Right lobe of liver (tissue), 4 donors: Measurements from ENCODE around the gene PRKG2.

Experiments
- CTCF ChIP-seq, 4 donors: fragments of 200-600 bp in 3 of 4; fragments of 450-650 bp in 1 of 4; IDR thresholded peaks; one replicate each; pipeline versions ENCODE4 v1.5.1 to v1.8.0; 2016 to 2022; ENCODE audit warnings: antibody characterized with exemption in 4 of 4, mild to moderate bottlenecking in 2 of 4
- POLR2A ChIP-seq: fragments of 450-650 bp; IDR thresholded peaks from one replicate; pipeline ENCODE4 v1.6.1; 2017; ENCODE audit warnings: antibody characterized with exemption, mild to moderate bottlenecking
- donor health status: DM: no; HTN: no; CAD: no.
- donor health status: DM: no; HTN: no; CAD: no.
- donor health status: DM: no; HTN: yes; CAD: no.

GRCh38 chr4:81069706-81070331 lies 145.2 kb downstream of the PRKG2 start:
- TF ChIP-seq POLR2A (no peak), CTCF (IDR thresholded peaks at IDR 0.05) (peak; percentile 76 to 96 (median 92))
